ENCODE measurements around the gene DLG5. TPM values are rescaled to one million over a fixed set of nuclear protein-coding genes. Genes with fewer than 3 reads are reported as not detected.

DLG5 gene
- total RNA-seq, 1 donor from 2014 or later = 64.5 TPM

GRCh38 chr10:77913090-77913489, 13.5 kb downstream of the DLG5 start:
- no peaks in the 10 kb centered on the region for H3K9me3 Mint-ChIP-seq (ENCODE audit: unreplicated experiment)
- no peak for DNase-seq (ENCODE audit: low spot score)
- H3K4me3 Mint-ChIP-seq (ENCODE audit: unreplicated experiment) = no peak overlapping the region
- H3K36me3 Mint-ChIP-seq (ENCODE audit: low read depth, unreplicated experiment) = no peaks in the 10 kb centered on the region
- peaks cover 25% of the 10 kb centered on the region for H3K4me1 Mint-ChIP-seq (ENCODE audit: unreplicated experiment)
- H3K27ac Mint-ChIP-seq (ENCODE audit: unreplicated experiment) = no peak overlapping the region
- peaks cover 2% of the 10 kb centered on the region for H3K27me3 Mint-ChIP-seq (ENCODE audit: unreplicated experiment)
- no peak for TF ChIP-seq CTCF (IDR thresholded peaks at IDR 0.05; ENCODE audit: unreplicated experiment)

DNA sequence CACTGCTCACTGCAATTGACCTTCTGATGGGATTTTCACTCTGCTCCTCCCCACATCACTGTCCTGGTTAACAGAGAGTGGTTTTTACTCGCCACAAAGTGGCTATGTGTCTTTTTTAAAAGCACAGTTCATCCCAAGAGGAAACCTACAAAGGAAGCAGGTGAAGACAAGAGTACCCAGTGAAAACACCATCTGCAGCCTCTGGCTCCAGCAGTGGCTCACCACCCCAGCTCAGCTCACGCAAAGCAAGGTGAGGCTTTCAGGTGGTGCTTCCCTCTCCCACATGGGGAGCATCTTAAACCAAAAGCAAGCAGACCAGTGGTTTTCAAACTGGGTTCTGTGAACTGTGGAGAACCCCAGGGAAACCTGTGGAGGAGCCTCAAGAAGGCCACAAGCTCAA, 14.0 kb downstream of the DLG5 start:
- H3K36me3 Mint-ChIP-seq (ENCODE audit: low read depth, unreplicated experiment) = no peaks in the 10 kb centered on the region
- H3K27ac Mint-ChIP-seq (ENCODE audit: unreplicated experiment) = no peak overlapping the region
- H3K27me3 Mint-ChIP-seq (ENCODE audit: unreplicated experiment) = peaks cover 3% of the 10 kb centered on the region
- H3K4me1 Mint-ChIP-seq (ENCODE audit: unreplicated experiment) = peaks cover 25% of the 10 kb centered on the region
- H3K9me3 Mint-ChIP-seq (ENCODE audit: unreplicated experiment) = no peaks in the 10 kb centered on the region
- no peak for TF ChIP-seq CTCF (IDR thresholded peaks at IDR 0.05; ENCODE audit: unreplicated experiment)
- no peak for DNase-seq (ENCODE audit: low spot score)
- H3K4me3 Mint-ChIP-seq (ENCODE audit: unreplicated experiment) = no peak overlapping the region

- Mint-ChIP-seq H3K27me3 (ENCODE audit: unreplicated experiment) (peaks cover 3% of the 10 kb centered on the region), H3K9me3 (ENCODE audit: unreplicated experiment) (no peaks in the 10 kb centered on the region), H3K27ac (ENCODE audit: unreplicated experiment) (no peak overlapping the region), H3K4me3 (ENCODE audit: unreplicated experiment) (no peak overlapping the region), H3K4me1 (ENCODE audit: unreplicated experiment) (peaks cover 25% of the 10 kb centered on the region), H3K36me3 (ENCODE audit: low read depth, unreplicated experiment) (no peaks in the 10 kb centered on the region)
- DNase-seq (ENCODE audit: low spot score) = no peak
- no peak for TF ChIP-seq CTCF (IDR thresholded peaks at IDR 0.05; ENCODE audit: unreplicated experiment)
Observed at GRCh38 chr10:77911535-77912123, 14.9 kb downstream of the DLG5 start.

DNA sequence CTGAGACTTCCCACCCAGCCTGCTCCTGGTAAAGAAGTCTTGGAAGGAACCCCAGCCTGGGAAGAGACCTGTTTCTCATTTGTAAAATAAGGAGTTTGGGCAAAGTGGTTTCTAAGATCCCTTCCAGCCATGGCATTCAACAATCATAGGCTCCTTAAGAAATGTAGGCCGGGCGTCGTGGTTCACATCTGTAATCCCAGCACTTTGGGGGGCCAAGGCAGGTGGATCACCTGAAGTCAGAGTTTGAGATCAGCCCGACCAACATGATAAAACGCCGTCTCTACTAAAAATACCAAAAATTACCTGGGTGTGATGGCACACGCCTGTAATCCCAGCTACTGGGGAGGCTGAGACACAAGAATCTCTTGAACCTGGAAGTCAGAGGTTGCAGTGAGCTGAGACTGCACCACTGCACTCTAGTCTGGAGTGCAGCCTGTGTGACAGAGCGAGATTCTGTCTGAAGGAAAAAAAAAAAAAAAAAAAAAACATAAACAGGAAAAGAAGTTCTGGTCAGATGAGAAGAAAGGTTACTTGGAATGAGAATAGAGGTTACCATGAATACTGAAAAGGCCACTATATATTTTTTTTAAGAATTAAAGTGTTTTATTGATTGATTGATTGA, 15.9 kb downstream of the DLG5 start:
- no peak for TF ChIP-seq CTCF (IDR thresholded peaks at IDR 0.05; ENCODE audit: unreplicated experiment)
- Mint-ChIP-seq H3K4me1 (ENCODE audit: unreplicated experiment) (peaks cover 27% of the 10 kb centered on the region), H3K9me3 (ENCODE audit: unreplicated experiment) (no peaks in the 10 kb centered on the region), H3K27me3 (ENCODE audit: unreplicated experiment) (peaks cover 3% of the 10 kb centered on the region), H3K36me3 (ENCODE audit: low read depth, unreplicated experiment) (no peaks in the 10 kb centered on the region), H3K4me3 (ENCODE audit: unreplicated experiment) (no peak overlapping the region), H3K27ac (ENCODE audit: unreplicated experiment) (no peak overlapping the region)
- DNase-seq (ENCODE audit: low spot score) = no peak

DNA sequence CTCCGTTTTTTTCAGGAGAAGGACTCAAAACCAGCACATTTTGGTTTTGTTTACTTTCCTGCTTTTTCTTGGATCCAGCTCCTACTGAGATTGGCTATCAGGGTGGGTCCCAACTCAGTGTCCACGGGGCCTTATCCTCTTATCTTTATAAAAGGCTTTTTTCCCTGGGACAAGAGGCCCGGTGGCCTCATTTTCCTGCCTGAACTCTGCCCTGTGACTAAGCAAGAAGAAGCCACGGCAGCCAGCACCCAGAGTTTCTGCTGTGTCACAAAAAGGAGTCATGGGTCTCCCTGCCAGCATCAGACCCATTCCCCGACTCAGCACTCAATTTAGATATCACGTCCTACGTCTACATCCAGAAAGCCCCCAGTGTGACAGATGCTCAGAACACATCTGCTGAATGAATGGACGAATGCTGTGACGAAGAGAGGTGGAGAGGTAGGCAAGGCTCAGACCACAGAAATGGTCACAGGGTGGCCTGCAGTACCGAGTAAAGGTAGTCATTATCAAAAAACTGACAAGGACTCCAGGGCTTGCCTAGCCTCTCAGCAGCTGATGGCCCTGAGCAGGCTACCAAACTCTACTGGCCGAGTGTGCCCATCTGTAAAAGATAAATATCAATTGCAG, 16.7 kb downstream of the DLG5 start:
- Mint-ChIP-seq H3K9me3 (ENCODE audit: unreplicated experiment) (no peaks in the 10 kb centered on the region), H3K27me3 (ENCODE audit: unreplicated experiment) (peaks cover 3% of the 10 kb centered on the region), H3K4me1 (ENCODE audit: unreplicated experiment) (peaks cover 30% of the 10 kb centered on the region), H3K27ac (ENCODE audit: unreplicated experiment) (no peak overlapping the region), H3K4me3 (ENCODE audit: unreplicated experiment) (no peak overlapping the region), H3K36me3 (ENCODE audit: low read depth, unreplicated experiment) (no peaks in the 10 kb centered on the region)
- no peak for TF ChIP-seq CTCF (IDR thresholded peaks at IDR 0.05; ENCODE audit: unreplicated experiment)
- no peak for DNase-seq (ENCODE audit: low spot score)

All from endothelial cell (in vitro differentiated cells).